WI38 (cell line): ENCODE data around the gene LAMC1.

Experiments
- H3K4me3 ChIP-seq: 2 replicates; pipeline ENCODE4 v1.5.1; 2011; ENCODE audit warnings: low read depth, mild to moderate bottlenecking, control low read depth, low read length
- CTCF ChIP-seq: IDR thresholded peaks from 2 replicates; pipeline ENCODE4 v1.5.1; 2012; ENCODE audit warnings: low read depth, mild to moderate bottlenecking, control low read depth, low read length

Gene LAMC1

GRCh38 chr1:183093066-183093668 lies 69.9 kb downstream of the LAMC1 start:
- no peak for TF ChIP-seq CTCF
- H3K4me3 ChIP-seq = no peak overlapping the region

- no peak overlapping the region for H3K4me3 ChIP-seq
- TF ChIP-seq CTCF = no peak
Measured at GRCh38 chr1:183093786-183094298, 70.6 kb downstream of the LAMC1 start.

- no peak overlapping the region for H3K4me3 ChIP-seq
- no peak for TF ChIP-seq CTCF
Measured at GRCh38 chr1:183094351-183094750, 71.1 kb downstream of the LAMC1 start.

- no peak for TF ChIP-seq CTCF
- no peak overlapping the region; the same call in 1 of the 2 replicates for H3K4me3 ChIP-seq
Measured at GRCh38 chr1:183096351-183096750, 73.1 kb downstream of the LAMC1 start.

- no peak overlapping the region; the same call in 1 of the 2 replicates for H3K4me3 ChIP-seq
- no peak for TF ChIP-seq CTCF
Measured at GRCh38 chr1:183096894-183097293, 73.7 kb downstream of the LAMC1 start.

- no peak for TF ChIP-seq CTCF
- no peak overlapping the region for H3K4me3 ChIP-seq
Measured at GRCh38 chr1:183097438-183098051, 74.3 kb downstream of the LAMC1 start.

GRCh38 chr1:183098317-183098716 lies 75.1 kb downstream of the LAMC1 start:
- no peak overlapping the region for H3K4me3 ChIP-seq
- TF ChIP-seq CTCF = no peak
